Measurements from ENCODE around the gene KCNN3.

The KCNN3 gene

DNA sequence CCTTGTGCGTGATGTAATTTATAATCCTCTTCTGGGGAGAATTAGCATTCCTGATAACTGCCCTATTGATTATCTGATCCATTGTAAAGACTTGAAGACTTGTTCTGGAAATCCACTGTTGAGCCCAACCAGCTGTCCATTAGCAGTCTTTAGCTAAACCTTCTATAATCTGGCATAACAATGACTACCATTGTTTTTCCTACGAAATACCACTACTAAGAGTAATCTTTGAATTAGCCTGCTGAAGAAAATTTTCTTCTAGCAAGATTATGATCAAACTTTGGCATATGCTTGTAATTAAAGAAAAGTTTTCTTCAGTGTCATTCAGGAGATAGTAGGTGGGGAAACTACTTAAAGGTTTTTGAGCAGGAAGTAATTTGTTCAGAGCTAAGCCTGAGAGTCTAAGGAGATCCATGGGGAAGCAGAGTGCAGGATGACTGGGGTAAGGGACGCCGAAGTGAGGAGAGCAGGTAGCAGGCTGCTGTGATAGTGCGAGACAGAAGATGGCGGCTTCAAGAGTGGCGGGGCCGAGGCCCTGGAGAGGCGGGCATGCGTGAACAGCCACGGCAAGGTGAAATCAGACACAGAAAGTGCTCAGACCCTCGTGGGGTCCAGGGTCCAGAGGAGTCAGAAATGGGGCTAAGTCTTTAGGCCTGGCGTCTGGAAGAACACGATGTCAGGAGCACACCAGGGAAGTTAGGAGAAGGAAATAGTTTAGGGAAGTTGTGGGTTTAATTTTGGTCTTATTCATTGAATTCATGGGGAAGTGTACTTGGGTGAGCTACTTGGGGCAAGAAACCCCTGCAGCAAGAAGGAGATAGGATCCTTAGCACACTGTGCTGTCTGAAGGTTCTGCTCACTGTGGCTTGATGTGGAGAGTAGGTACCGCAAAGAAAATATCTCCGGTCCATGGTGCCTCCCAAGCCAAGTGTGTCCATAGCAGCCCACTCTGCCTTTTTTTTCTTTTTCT, 149.5 kb downstream of the KCNN3 start:
- TF ChIP-seq, protein P1, sequence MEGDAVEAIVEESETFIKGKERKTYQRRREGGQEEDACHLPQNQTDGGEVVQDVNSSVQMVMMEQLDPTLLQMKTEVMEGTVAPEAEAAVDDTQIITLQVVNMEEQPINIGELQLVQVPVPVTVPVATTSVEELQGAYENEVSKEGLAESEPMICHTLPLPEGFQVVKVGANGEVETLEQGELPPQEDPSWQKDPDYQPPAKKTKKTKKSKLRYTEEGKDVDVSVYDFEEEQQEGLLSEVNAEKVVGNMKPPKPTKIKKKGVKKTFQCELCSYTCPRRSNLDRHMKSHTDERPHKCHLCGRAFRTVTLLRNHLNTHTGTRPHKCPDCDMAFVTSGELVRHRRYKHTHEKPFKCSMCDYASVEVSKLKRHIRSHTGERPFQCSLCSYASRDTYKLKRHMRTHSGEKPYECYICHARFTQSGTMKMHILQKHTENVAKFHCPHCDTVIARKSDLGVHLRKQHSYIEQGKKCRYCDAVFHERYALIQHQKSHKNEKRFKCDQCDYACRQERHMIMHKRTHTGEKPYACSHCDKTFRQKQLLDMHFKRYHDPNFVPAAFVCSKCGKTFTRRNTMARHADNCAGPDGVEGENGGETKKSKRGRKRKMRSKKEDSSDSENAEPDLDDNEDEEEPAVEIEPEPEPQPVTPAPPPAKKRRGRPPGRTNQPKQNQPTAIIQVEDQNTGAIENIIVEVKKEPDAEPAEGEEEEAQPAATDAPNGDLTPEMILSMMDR (IDR thresholded peaks at IDR 0.05; ENCODE audit: borderline replicate concordance, insufficient read depth, low read depth, low read length) = no peak
- no peak overlapping the region for H3K4me3 ChIP-seq (ENCODE audit: low read depth, low read length)

DNA sequence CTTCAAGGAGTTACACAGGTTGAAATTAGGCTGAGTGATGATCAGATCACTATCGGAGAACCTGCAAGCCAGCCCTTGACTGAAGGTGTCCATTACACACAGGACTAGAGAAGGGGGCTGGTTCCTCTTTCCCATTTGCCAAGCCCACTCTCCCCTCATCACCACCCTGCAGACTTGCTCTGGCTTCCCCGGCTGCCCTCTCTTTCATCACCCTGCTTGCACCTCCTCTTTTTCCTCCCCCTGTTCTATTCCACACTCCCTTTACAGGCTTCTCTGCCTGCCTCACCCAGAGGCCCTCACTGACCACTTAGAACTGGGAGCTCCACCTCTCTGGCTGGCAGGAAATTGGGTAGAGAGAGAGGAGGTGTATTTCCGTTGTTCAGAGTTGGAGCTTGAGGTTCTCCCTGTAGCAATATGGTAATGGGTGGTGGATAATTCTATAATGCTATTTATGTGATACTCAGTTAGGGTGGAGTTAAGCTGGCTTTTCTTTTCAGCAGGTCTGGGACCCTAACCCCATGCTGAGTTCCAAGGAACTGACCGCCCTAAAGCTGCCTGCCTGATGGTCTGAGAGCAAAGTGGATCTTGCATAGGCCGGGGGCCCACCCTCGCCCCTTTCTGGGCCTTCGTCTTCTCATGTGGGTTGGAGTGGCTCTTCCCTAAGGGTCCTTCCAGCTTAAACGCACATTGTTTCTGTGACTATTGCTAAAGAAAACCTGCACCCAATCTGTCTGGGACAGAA, 150.3 kb downstream of the KCNN3 start:
- TF ChIP-seq, protein P1 (IDR thresholded peaks at IDR 0.05; ENCODE audit: borderline replicate concordance, insufficient read depth, low read depth, low read length) = no peak
- H3K4me3 ChIP-seq (ENCODE audit: low read depth, low read length) = no peak overlapping the region

DNA sequence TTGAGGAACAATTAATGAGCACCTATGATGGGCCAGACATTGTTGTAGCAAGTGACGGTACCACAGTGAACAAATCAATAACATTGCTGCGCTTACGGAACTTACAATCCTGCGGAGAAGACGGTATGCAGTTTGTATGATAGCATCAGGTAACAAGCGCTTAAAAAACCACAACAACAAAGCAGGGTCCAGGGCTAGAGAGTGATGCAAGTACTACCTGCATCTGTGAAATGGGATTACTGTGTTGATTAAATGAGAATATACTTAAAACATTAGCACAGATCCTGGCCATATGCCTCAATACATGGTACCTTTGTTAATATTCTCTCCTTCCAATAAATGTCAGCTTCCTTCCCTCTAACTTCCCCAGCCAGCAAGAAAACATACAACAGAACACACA, 151.5 kb downstream of the KCNN3 start:
- no peak overlapping the region for H3K4me3 ChIP-seq (ENCODE audit: low read depth, low read length)
- TF ChIP-seq, protein P1 (IDR thresholded peaks at IDR 0.05; ENCODE audit: borderline replicate concordance, insufficient read depth, low read depth, low read length) = no peak

DNA sequence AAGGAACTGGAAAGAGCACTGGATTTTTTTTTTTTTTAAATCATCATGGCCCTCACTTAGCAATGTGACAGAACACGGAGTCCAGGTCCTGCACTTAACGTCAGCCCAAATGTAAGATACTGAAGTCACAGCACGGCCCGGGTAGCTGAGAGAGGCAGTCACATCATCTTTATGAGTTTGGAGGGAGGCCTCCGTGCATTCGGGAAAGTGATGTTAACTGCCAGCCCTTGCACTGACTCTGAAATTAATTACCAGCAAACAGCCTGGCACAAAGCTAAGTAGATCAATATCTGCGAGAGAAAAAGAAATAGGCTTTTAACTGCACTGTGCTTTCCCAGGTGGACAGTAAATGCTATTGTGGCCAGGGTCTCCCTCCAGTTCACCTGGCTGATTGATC, 152.6 kb downstream of the KCNN3 start:
- TF ChIP-seq, protein P1 (IDR thresholded peaks at IDR 0.05; ENCODE audit: borderline replicate concordance, insufficient read depth, low read depth, low read length) = no peak
- no peak overlapping the region for H3K4me3 ChIP-seq (ENCODE audit: low read depth, low read length)

DNA sequence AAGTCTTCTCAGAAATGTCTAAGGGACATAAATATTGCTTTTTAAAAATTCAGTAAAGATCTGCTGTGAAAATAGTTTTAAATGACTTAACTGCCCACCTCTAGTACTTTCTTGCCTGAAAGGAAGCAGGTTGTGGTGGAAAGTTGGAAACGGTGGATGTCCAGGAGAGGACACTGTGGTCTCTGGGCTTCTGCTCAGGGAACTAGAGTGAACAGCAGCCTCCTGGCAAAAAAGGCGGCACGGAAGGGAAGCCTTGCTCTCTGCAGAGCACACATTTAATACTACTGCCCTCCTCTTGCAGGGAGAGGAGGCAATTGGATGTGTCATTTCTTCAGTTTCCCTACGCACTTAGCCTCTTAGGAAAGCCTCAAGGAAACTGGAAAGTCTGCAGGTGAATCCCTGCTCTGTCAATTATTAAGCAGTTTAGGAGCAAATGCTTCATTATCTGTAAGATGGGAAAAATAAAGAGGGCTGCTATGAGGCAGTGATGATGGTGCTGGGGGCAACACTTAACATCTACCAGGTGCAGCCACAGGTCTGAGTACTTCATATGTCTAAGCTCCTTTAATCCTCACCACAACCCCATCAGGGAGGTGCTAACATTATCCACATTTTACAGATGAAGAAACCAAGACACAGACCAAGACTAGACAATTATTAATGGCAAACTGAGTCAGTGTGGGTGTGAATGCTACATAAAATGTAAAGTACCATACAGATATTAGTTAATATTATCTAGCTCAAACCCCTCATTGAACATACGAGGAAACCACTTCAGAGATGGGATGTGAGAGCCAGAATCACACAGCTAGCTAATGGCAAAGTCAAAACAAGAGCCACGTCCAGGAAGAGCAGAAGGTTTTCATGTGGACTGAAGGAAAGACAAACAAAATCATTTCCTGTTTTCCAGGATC, 153.2 kb downstream of the KCNN3 start:
- H3K4me3 ChIP-seq (ENCODE audit: low read depth, low read length) = no peak overlapping the region
- TF ChIP-seq, protein P1 (IDR thresholded peaks at IDR 0.05; ENCODE audit: borderline replicate concordance, insufficient read depth, low read depth, low read length) = no peak

DNA sequence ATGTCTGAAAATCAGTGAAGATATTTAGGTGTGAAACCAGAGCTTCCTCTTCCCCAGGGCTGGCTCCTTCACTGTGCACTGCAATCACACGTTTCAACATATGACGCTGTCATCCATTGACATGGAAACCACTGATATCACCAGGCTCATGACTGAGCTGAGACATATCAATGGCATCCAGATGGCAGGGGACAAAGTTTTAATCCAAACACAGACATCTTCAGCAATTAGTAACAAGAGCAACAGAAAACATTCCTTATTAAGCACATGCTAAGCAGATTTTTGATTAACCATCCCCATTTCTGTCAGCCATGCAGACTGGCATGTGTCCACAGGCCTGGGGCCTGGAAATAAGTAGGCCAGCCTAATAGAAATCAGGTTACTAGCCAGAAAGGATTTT, 154.1 kb downstream of the KCNN3 start:
- TF ChIP-seq, protein P1 (IDR thresholded peaks at IDR 0.05; ENCODE audit: borderline replicate concordance, insufficient read depth, low read depth, low read length) = no peak
- no peak overlapping the region for H3K4me3 ChIP-seq (ENCODE audit: low read depth, low read length)

All from GM12875 (cell line).